ENCODE measurements around the gene TGIF2LX. TPM values are rescaled to one million over a fixed set of nuclear protein-coding genes. Genes with fewer than 3 reads are reported as not detected.
"Not testable (repeated sequence)": the region's sequence is repeated elsewhere in the genome, so short reads cannot be mapped to it uniquely, and the experiment has no call there.

The TGIF2LX gene
- not detected in 3 replicates for total RNA-seq
- long read RNA-seq: 0 reads

GRCh38 chrX:89921665-89922064, at the start of gene TGIF2LX:
TGIF2LX (plus strand) TSS chrX:89921908; CDS start chrX:89922086, 178 bp downstream.
- not testable (repeated sequence) for H3K4me3 Mint-ChIP-seq (ENCODE audit: unreplicated experiment); H3K27me3 Mint-ChIP-seq (ENCODE audit: low read depth); H3K4me1 Mint-ChIP-seq (ENCODE audit: low read depth); DNase-seq (ENCODE audit: low spot score); H3K27ac Mint-ChIP-seq (ENCODE audit: unreplicated experiment); H3K36me3 Mint-ChIP-seq (ENCODE audit: low read depth); H3K9me3 Mint-ChIP-seq (ENCODE audit: low read depth)

DNA sequence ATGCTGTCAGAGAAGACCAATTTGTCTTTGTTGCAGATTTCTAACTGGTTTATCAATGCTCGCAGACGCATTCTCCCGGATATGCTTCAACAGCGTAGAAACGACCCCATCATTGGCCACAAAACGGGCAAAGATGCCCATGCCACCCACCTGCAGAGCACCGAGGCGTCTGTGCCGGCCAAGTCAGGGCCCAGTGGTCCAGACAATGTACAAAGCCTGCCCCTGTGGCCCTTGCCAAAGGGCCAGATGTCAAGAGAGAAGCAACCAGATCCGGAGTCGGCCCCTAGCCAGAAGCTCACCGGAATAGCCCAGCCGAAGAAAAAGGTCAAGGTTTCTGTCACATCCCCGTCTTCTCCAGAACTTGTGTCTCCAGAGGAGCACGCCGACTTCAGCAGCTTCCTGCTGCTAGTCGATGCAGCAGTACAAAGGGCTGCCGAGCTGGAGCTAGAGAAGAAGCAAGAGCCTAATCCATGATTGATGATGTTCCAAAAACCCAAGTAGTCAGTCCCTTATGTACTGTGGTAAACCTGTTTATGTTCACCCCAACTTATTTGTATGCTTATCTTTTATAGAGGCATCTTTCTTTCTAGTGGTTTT, 728 bp downstream of the TGIF2LX start:
- H3K4me3 Mint-ChIP-seq (ENCODE audit: unreplicated experiment); DNase-seq (ENCODE audit: low spot score); H3K4me1 Mint-ChIP-seq (ENCODE audit: low read depth); H3K27me3 Mint-ChIP-seq (ENCODE audit: low read depth); H3K9me3 Mint-ChIP-seq (ENCODE audit: low read depth); H3K36me3 Mint-ChIP-seq (ENCODE audit: low read depth); H3K27ac Mint-ChIP-seq (ENCODE audit: unreplicated experiment): not testable (repeated sequence)

GRCh38 chrX:89943077-89943476, 21.4 kb downstream of the TGIF2LX start:
- not testable (repeated sequence) for H3K9me3 Mint-ChIP-seq (ENCODE audit: low read depth); H3K4me3 Mint-ChIP-seq (ENCODE audit: unreplicated experiment); DNase-seq (ENCODE audit: low spot score); H3K4me1 Mint-ChIP-seq (ENCODE audit: low read depth); H3K36me3 Mint-ChIP-seq (ENCODE audit: low read depth); H3K27ac Mint-ChIP-seq (ENCODE audit: unreplicated experiment); H3K27me3 Mint-ChIP-seq (ENCODE audit: low read depth)

- not testable (repeated sequence) for H3K36me3 Mint-ChIP-seq (ENCODE audit: low read depth); H3K4me1 Mint-ChIP-seq (ENCODE audit: low read depth); H3K4me3 Mint-ChIP-seq (ENCODE audit: unreplicated experiment); H3K27me3 Mint-ChIP-seq (ENCODE audit: low read depth); H3K27ac Mint-ChIP-seq (ENCODE audit: unreplicated experiment)
- DNase-seq (ENCODE audit: low spot score): peak; percentile 64
- peaks cover 14% of the 10 kb centered on the region for H3K9me3 Mint-ChIP-seq (ENCODE audit: low read depth)
Observed at GRCh38 chrX:89965588-89965987, 43.9 kb downstream of the TGIF2LX start.
